Endothelial cell of umbilical vein (primary cell): ENCODE data around the gene CHRNA9. TPM values are rescaled to one million over a fixed set of nuclear protein-coding genes. Genes with fewer than 3 reads are reported as not detected.

Experiments used
- BruUV-seq: library from RNA; stranded (reverse); fragments of 400-500 nt; replicated peaks from 2 replicates; lab custom pipeline; 2021; lab: Mats Ljungman, UMichigan
- CTCF ChIA-PET: fragments of 300-600, 350-600 bp; sonication (Branson Sonifier 250); formaldehyde crosslinking; loops from one replicate; lab custom pipeline; 2021; ENCODE audit warnings: antibody characterized with exemption, inconsistent platforms; lab: Charles Lee
- POLR2A ChIA-PET: fragments of 300-600, 350-600 bp; sonication (Branson Sonifier 250); formaldehyde crosslinking; loops from one replicate; lab custom pipeline; 2021; ENCODE audit warnings: antibody characterized with exemption, inconsistent platforms; lab: Charles Lee
- DNase-seq: peaks from one replicate; pipeline ENCODE4 v3.0.0-alpha.2; 2011; ENCODE audit warnings: low read depth, low spot score
- FAIRE-seq: peaks from 2 replicates; lab custom pipeline; 2011; peaks lifted over from hg19 to GRCh38; lab: Jason Lieb, UNC
- H2AFZ ChIP-seq: 2 replicates; pipeline ENCODE4 v1.6.0; 2012; ENCODE audit warnings: low read depth, low read length, control low read depth, inconsistent platforms
- H3K27ac ChIP-seq: 2 replicates; pipeline ENCODE4 v1.5.1; 2011; ENCODE audit warnings: low read depth, mild to moderate bottlenecking, control low read depth, low read length, moderate library complexity; ENCODE audit not compliant: insufficient read depth
- H3K27me3 ChIP-seq, 2 experiments: 2 replicates each; pipeline versions ENCODE4 v1.6.0 to v1.6.1; 2011; ENCODE audit warnings: low read length in 2 of 2, mixed read lengths in 1 of 2; ENCODE audit not compliant: control insufficient read depth in 2 of 2, insufficient read depth in 2 of 2
- H3K36me3 ChIP-seq, 2 experiments: 2 replicates in 1 of 2; 3 replicates in 1 of 2; pipeline ENCODE4 v1.5.1; 2011; ENCODE audit warnings: low read length in 2 of 2, mild to moderate bottlenecking in 1 of 2, moderate library complexity in 1 of 2; ENCODE audit not compliant: control insufficient read depth in 2 of 2, insufficient read depth in 2 of 2; ENCODE audit errors: extremely low read depth in 1 of 2
- H3K4me1 ChIP-seq: 3 replicates; pipeline ENCODE4 v1.5.1; 2011; ENCODE audit warnings: mild to moderate bottlenecking, low read length; ENCODE audit not compliant: control insufficient read depth, insufficient read depth; ENCODE audit errors: extremely low read depth
- H3K4me2 ChIP-seq: 2 replicates; pipeline ENCODE4 v1.6.1; 2011; ENCODE audit warnings: low read length, control low read depth, mixed read lengths; ENCODE audit not compliant: insufficient read depth
- H3K4me3 ChIP-seq, 3 experiments: fragments of 200-600 bp in 1 of 3; sonication (generic), shearing (Covaris generic) in 1 of 3; replicated peaks in 1 of 3; 2 replicates each; pipeline ENCODE4 v1.5.1; 2011 to 2016; ENCODE audit warnings: control low read depth in 3 of 3, low read length in 3 of 3, mild to moderate bottlenecking in 2 of 3, inconsistent platforms in 1 of 3, low read depth in 1 of 3, moderate library complexity in 1 of 3; ENCODE audit not compliant: insufficient read depth in 1 of 3
- H3K79me2 ChIP-seq: 2 replicates; pipeline ENCODE4 v1.6.0; 2012; ENCODE audit warnings: low read length, inconsistent platforms; ENCODE audit not compliant: control insufficient read depth, insufficient read depth
- H3K9ac ChIP-seq: replicated peaks from 2 replicates; pipeline ENCODE3; 2011; ENCODE audit warnings: low read length, control low read depth; ENCODE audit not compliant: insufficient read depth; ENCODE audit errors: extremely low read depth
- H3K9me1 ChIP-seq: replicated peaks from 3 replicates; pipeline ENCODE4 v1.6.0; 2011; ENCODE audit warnings: mild to moderate bottlenecking, low read length; ENCODE audit not compliant: control insufficient read depth, insufficient read depth; ENCODE audit errors: extremely low read depth
- H3K9me3 ChIP-seq: replicated peaks from 2 replicates; pipeline ENCODE4 v1.5.1; 2012; ENCODE audit warnings: low read length, inconsistent platforms; ENCODE audit not compliant: control insufficient read depth, insufficient read depth
- H4K20me1 ChIP-seq: replicated peaks from 2 replicates; pipeline ENCODE3; 2011; ENCODE audit warnings: mild to moderate bottlenecking, low read length; ENCODE audit not compliant: control insufficient read depth, insufficient read depth; ENCODE audit errors: extremely low read depth
- FOS ChIP-seq: IDR thresholded peaks from 2 replicates; pipeline ENCODE4 v1.6.1; 2011; ENCODE audit warnings: mild to moderate bottlenecking, low read length, moderate library complexity, borderline replicate concordance; ENCODE audit not compliant: insufficient read depth
- GATA2 ChIP-seq: IDR thresholded peaks from 2 replicates; pipeline ENCODE4 v1.7.0; 2011; ENCODE audit warnings: low read depth, mild to moderate bottlenecking, moderate library complexity, mixed read lengths, low read length; ENCODE audit not compliant: insufficient read length, insufficient read depth
- POLR2A ChIP-seq: IDR thresholded peaks from 2 replicates; pipeline ENCODE4 v1.6.1; 2012; ENCODE audit warnings: low read depth, mild to moderate bottlenecking, control low read depth, low read length
- dilution Hi-C: fragments of 300-500 bp; cut with MboI; formaldehyde crosslinking; loops from one replicate; pipeline ENCODE4 v1.15.0; 2019; ENCODE audit warnings: low sequenced_read_pairs; ENCODE audit not compliant: extremely low pct_ligation_motif_present
- intact Hi-C: fragments of 100-400 bp; cut with micrococcal nuclease; formaldehyde crosslinking; loops from one replicate; pipeline ENCODE4 v1.10.0; 2022
- polyA plus RNA-seq, 4 experiments: library from polyadenylated mRNA; depleted of rRNA in 3 of 4; stranded (reverse) in 3 of 4; unstranded in 1 of 4; fragments of >200 nt; gene quantifications; 2 replicates each; pipeline versions ENCODE4 v1.2.1 to v1.2.3, GENCODE V29; 2011 to 2012; ENCODE audit warnings: missing spikeins in 1 of 4
- total RNA-seq: library from RNA; stranded (reverse); gene quantifications from 2 replicates; pipeline ENCODE4 v1.2.3, GENCODE V29; 2021

The CHRNA9 gene
- total and polyA plus RNA-seq, 2 donors (not counting 3 experiments of a cell fraction or from before 2014, with no cell fraction given), result not detected

GRCh38 chr4:40301603-40302002, 33.5 kb upstream of the CHRNA9 start:
- TF ChIP-seq POLR2A, result no peak
- TF ChIP-seq FOS, result no peak
- H3K9me1 ChIP-seq, result no peaks in the 10 kb centered on the region
- intact Hi-C loops, result no loop called here
- H3K79me2 ChIP-seq, result no peaks in the 10 kb centered on the region
- no peak overlapping the region for H2AFZ ChIP-seq
- no peak overlapping the region for H3K4me3 ChIP-seq
- peaks cover 2% of the 10 kb centered on the region in 2 experiments for H3K27me3 ChIP-seq
- no TSS peak for BruUV-seq
- H3K4me1 ChIP-seq, result no peaks in the 10 kb centered on the region
- no peak for FAIRE-seq
- no peaks in the 10 kb centered on the region for H3K9me3 ChIP-seq
- no peaks in the 10 kb centered on the region for H4K20me1 ChIP-seq
- no peak overlapping the region for H3K27ac ChIP-seq
- no peak overlapping the region for H3K4me2 ChIP-seq
- dilution Hi-C loops, result no loop called here
- no peak overlapping the region for H3K9ac ChIP-seq
- no peaks in the 10 kb centered on the region for H3K36me3 ChIP-seq
- ChIA-PET CTCF (no interaction called here), POLR2A (no interaction called here)
- no peak for DNase-seq

DNA sequence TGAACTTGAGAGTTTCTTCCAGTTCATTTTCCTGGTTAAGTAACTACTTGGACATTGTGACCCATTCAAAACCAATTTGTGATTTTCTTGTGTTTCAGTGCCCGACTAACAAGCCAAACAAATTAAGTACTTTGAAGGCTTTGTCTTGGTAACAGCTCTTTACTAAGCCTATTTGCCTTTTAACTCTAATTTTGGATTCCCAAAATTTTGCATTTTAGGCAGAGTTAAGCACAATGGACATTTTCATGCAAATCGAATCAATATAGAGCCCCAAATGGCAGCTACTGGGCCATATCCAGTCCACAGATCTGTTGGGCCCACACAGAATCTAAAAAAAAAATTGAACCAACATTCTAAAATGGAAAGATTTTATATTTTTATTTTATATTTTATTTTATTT, 31.4 kb upstream of the CHRNA9 start:
- Histone ChIP-seq H3K9me3 (no peaks in the 10 kb centered on the region), H3K4me1 (no peaks in the 10 kb centered on the region), H4K20me1 (no peaks in the 10 kb centered on the region), H3K36me3 (no peaks in the 10 kb centered on the region), H3K9me1 (no peaks in the 10 kb centered on the region), H3K27me3 (peaks cover 2% of the 10 kb centered on the region in 2 experiments), H3K9ac (no peak overlapping the region), H3K4me2 (no peak overlapping the region), H2AFZ (no peak overlapping the region), H3K79me2 (no peaks in the 10 kb centered on the region), H3K4me3 (no peak overlapping the region), H3K27ac (no peak overlapping the region)
- intact Hi-C loops, result no loop called here
- no peak for FAIRE-seq
- TF ChIP-seq GATA2 (no peak), POLR2A (no peak), FOS (no peak)
- ChIA-PET POLR2A (no interaction called here), CTCF (interaction anchor here (0.7 to 1.3 kb wide), 3 partner anchors 22 to 154 kb away, joined by 3 to 7 read pairs (median 4); no protein-coding TSS in a partner anchor)
- BruUV-seq, result no TSS peak
- DNase-seq, result no peak
- dilution Hi-C loops, result no loop called here
